Fibroblast of lung (primary cell): ENCODE measurements around the gene RAC2.

Experiments
- EZH2 ChIP-seq: IDR thresholded peaks from 2 replicates; pipeline ENCODE4 v1.5.1; 2012; ENCODE audit warnings: low read length, control low read depth, mild to moderate bottlenecking; ENCODE audit errors: missing control alignments
- TF ChIP-seq, protein P1 (sequence below), 2 donors: IDR thresholded peaks in 1 of 2; conservative IDR thresholded peaks in 1 of 2; 1 replicate in 1 of 2; 2 replicates in 1 of 2; pipeline ENCODE4 v1.5.1; 2011 to 2012; ENCODE audit warnings: low read length in 2 of 2, control low read depth in 1 of 2, inconsistent platforms in 1 of 2, low read depth in 1 of 2, mild to moderate bottlenecking in 1 of 2

DNA sequence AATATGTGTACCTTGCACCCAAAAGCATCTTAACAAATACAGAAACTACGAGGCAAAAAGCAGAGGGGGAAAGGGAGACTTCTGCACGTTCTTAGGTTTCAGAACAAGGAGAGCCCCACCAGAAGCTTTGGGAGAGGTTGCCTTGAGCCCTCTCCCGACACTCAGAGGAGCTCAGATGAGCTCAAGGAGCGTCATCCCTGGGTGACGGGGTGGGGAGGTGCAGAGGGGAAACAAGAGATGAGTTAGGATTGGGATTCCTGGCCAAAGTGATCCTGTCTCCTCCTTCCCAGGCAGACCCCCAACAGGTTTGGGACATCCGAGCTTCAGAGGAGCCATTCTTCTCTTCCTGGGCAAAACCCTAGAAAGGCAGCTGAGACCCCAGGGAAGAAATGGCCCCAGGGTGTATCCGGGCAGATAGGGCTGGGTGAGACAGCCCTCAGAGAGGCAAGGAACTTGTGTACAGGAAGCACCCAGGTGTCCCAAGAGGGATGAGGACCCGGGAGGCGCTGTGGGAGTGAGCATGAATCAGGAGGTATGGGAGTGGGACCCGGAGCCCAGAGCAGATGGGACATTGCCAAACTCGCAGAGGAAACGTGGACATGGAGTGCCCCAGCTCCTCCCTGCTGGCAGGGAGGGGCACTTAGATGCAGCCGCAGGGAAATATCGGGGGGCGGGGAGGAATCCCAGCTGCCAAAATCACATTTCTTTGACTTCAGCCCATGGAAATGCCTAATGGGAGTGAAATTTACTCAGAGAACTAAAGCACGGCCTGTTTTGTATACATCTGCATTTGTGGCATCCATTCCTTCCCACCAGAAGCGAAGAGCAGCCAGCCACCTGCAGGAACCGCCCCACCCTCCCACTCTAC lies 68.4 kb downstream of the RAC2 start:
- TF ChIP-seq, protein P1, sequence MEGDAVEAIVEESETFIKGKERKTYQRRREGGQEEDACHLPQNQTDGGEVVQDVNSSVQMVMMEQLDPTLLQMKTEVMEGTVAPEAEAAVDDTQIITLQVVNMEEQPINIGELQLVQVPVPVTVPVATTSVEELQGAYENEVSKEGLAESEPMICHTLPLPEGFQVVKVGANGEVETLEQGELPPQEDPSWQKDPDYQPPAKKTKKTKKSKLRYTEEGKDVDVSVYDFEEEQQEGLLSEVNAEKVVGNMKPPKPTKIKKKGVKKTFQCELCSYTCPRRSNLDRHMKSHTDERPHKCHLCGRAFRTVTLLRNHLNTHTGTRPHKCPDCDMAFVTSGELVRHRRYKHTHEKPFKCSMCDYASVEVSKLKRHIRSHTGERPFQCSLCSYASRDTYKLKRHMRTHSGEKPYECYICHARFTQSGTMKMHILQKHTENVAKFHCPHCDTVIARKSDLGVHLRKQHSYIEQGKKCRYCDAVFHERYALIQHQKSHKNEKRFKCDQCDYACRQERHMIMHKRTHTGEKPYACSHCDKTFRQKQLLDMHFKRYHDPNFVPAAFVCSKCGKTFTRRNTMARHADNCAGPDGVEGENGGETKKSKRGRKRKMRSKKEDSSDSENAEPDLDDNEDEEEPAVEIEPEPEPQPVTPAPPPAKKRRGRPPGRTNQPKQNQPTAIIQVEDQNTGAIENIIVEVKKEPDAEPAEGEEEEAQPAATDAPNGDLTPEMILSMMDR (conservative IDR thresholded peaks at IDR 0.05 in 1 of 2, IDR thresholded peaks at IDR 0.05 in 1 of 2; ENCODE audit: low read depth in 1 of 2, low read length in 2 of 2), result no peak
- TF ChIP-seq EZH2, result no peak
